B cell (primary cell): Measurements from ENCODE around the gene EPHA5. TPM values are rescaled to one million over a fixed set of nuclear protein-coding genes. Genes with fewer than 3 reads are reported as not detected.

Experiments used
- ATAC-seq: fragments of 200-7000 bp; cut with Tn5 transposase; one replicate; pipeline ENCODE4 v1.10.0; 2021; ENCODE audit warnings: low read depth, mild to moderate bottlenecking, moderate number of reproducible peaks, moderate library complexity
- CTCF ChIA-PET: fragments of 350-600 bp; sonication (Branson Sonifier 250); formaldehyde crosslinking; loops from one replicate; lab custom pipeline; 2021; ENCODE audit warnings: antibody characterized with exemption, inconsistent platforms; lab: Charles Lee
- POLR2A ChIA-PET: fragments of 350-600 bp; sonication (Branson Sonifier 250); formaldehyde crosslinking; loops from one replicate; lab custom pipeline; 2021; ENCODE audit warnings: antibody characterized with exemption; lab: Charles Lee
- DNase-seq: peaks from one replicate; pipeline ENCODE4 v3.0.0; 2013
- H2AFZ ChIP-seq: 2 replicates; pipeline ENCODE4 v1.6.1; 2012; ENCODE audit warnings: mild to moderate bottlenecking, low read depth, low read length; ENCODE audit not compliant: insufficient read depth, poor library complexity, severe bottlenecking
- H3K27ac ChIP-seq, 2 donors: 1 replicate in 1 of 2; 2 replicates in 1 of 2; pipeline ENCODE4 v1.5.1; 2012 to 2013; ENCODE audit warnings: low read length in 2 of 2, mild to moderate bottlenecking in 2 of 2, moderate library complexity in 1 of 2
- H3K27me3 ChIP-seq, 4 experiments: fragments of 200-600 bp in 1 of 4; sonication (generic) in 1 of 4; replicated peaks in 1 of 4; 1 replicate in 2 of 4; 2 replicates in 2 of 4; pipeline versions ENCODE4 v1.6.1 to v1.7.0; 2013 to 2016; ENCODE audit warnings: low read length in 3 of 4, mild to moderate bottlenecking in 2 of 4, mixed read lengths in 1 of 4, moderate library complexity in 1 of 4; ENCODE audit not compliant: insufficient read depth in 4 of 4, control insufficient read depth in 3 of 4; ENCODE audit errors: control extremely low read depth in 1 of 4
- H3K36me3 ChIP-seq, 2 experiments: replicated peaks in 1 of 2; 1 replicate in 1 of 2; 2 replicates in 1 of 2; pipeline versions ENCODE4 v1.6.1 to v1.7.1; 2013; ENCODE audit warnings: low read length in 1 of 2; ENCODE audit not compliant: insufficient read depth in 2 of 2, control insufficient read depth in 1 of 2; ENCODE audit errors: control extremely low read depth in 1 of 2, extremely low read depth in 1 of 2
- H3K4me1 ChIP-seq, 2 donors: fragments of 200-600 bp in 1 of 2; sonication (generic) in 1 of 2; 1 replicate in 1 of 2; 2 replicates in 1 of 2; pipeline versions ENCODE4 v1.5.1 to v1.6.1; 2013 to 2017; ENCODE audit warnings: low read length in 2 of 2; ENCODE audit not compliant: control insufficient read depth in 2 of 2, insufficient read depth in 2 of 2
- H3K4me2 ChIP-seq: replicated peaks from 2 replicates; pipeline ENCODE3; 2012; ENCODE audit warnings: mild to moderate bottlenecking, low read depth, low read length; ENCODE audit not compliant: poor library complexity, severe bottlenecking
- H3K4me3 ChIP-seq, 5 experiments: fragments of 200-600 bp in 1 of 5; sonication (generic) in 1 of 5; 1 replicate in 3 of 5; 2 replicates in 2 of 5; pipeline versions ENCODE4 v1.5.1 to v1.7.0; 2011 to 2016; ENCODE audit warnings: low read length in 4 of 5, mild to moderate bottlenecking in 4 of 5, low read depth in 2 of 5, control low read depth in 1 of 5, moderate library complexity in 1 of 5; ENCODE audit not compliant: insufficient read depth in 1 of 5; ENCODE audit errors: control extremely low read depth in 1 of 5, extremely low read depth in 1 of 5
- H3K79me2 ChIP-seq: fragments of 200-600 bp; sonication (generic); one replicate; pipeline ENCODE4 v1.6.0; 2016; ENCODE audit warnings: low read length; ENCODE audit not compliant: control insufficient read depth, insufficient read depth
- H3K9ac ChIP-seq: fragments of 200-600 bp; sonication (generic); 2 replicates; pipeline ENCODE4 v1.6.1; 2017; ENCODE audit warnings: mild to moderate bottlenecking, low read length, moderate library complexity
- H3K9me3 ChIP-seq, 3 donors: one replicate each; pipeline versions ENCODE4 v1.6.1 to v1.7.1; 2013; ENCODE audit warnings: low read length in 2 of 3; ENCODE audit not compliant: control insufficient read depth in 2 of 3, insufficient read depth in 1 of 3; ENCODE audit errors: control extremely low read depth in 1 of 3
- H4K20me1 ChIP-seq: 2 replicates; pipeline ENCODE4 v1.6.0; 2012; ENCODE audit warnings: mild to moderate bottlenecking, low read length; ENCODE audit not compliant: insufficient read depth, control insufficient read depth, poor library complexity, severe bottlenecking
- H3K27ac Mint-ChIP-seq: one replicate; pipeline ENCODE4 v1.8.0; 2021; ENCODE audit warnings: mixed read lengths
- H3K27me3 Mint-ChIP-seq: one replicate; pipeline ENCODE4 v1.8.0; 2021; ENCODE audit warnings: mixed read lengths
- H3K4me1 Mint-ChIP-seq: one replicate; pipeline ENCODE4 v1.8.0; 2021; ENCODE audit warnings: mixed read lengths
- H3K4me3 Mint-ChIP-seq: one replicate; pipeline ENCODE4 v1.8.0; 2021; ENCODE audit warnings: mixed read lengths
- H3K9me3 Mint-ChIP-seq: one replicate; pipeline ENCODE4 v1.8.0; 2022; ENCODE audit warnings: mixed read lengths; ENCODE audit not compliant: insufficient read depth
- CTCF ChIP-seq: fragments of 200-600 bp; IDR thresholded peaks from one replicate; pipeline ENCODE4 v1.8.0; 2022; ENCODE audit warnings: antibody characterized with exemption, mild to moderate bottlenecking
- EZH2 ChIP-seq: IDR thresholded peaks from 2 replicates; pipeline ENCODE4 v1.6.1; 2012; ENCODE audit warnings: borderline replicate concordance, low read depth, mild to moderate bottlenecking, moderate library complexity, low read length; ENCODE audit not compliant: insufficient read depth, poor library complexity, severe bottlenecking
- WGBS: methylation state at CpG from one replicate; pipeline ENCODE4 v1.1.5; 2013; ENCODE audit warnings: missing lambda C conversion rate; ENCODE audit not compliant: insufficient coverage; 5-methylcytosine and 5-hydroxymethylcytosine counted together
- intact Hi-C: fragments of 100-400 bp; cut with micrococcal nuclease; formaldehyde crosslinking; loops from one replicate; pipeline ENCODE4 v1.10.0; 2022
- polyA plus RNA-seq: library from polyadenylated mRNA; depleted of rRNA; stranded (reverse); fragments of >200 nt; gene quantifications from 2 replicates; pipeline ENCODE4 v1.2.3, GENCODE V29; 2012
- total RNA-seq, 2 donors: library from RNA; stranded (reverse); fragments of 120-200 nt in 1 of 2; gene quantifications; 1 replicate in 1 of 2; 2 replicates in 1 of 2; pipeline versions ENCODE4 v1.2.3 to v1.2.4, GENCODE V29; 2013 to 2022

Gene EPHA5
- total and polyA plus RNA-seq, 2 donors (not counting 1 experiment from before 2014, with no cell fraction given): not detected

GRCh38 chr4:65656008-65656407, 14.3 kb downstream of the EPHA5 start:
- H3K27ac Mint-ChIP-seq: no peak overlapping the region
- no peaks in the 10 kb centered on the region for H3K79me2 ChIP-seq
- no peak overlapping the region for H3K27ac ChIP-seq
- H3K27me3 ChIP-seq: no peaks in the 10 kb centered on the region
- no peak overlapping the region for H3K4me3 Mint-ChIP-seq
- intact Hi-C loops: no loop called here
- no peaks in the 10 kb centered on the region for H3K36me3 ChIP-seq
- H3K4me1 Mint-ChIP-seq: no peaks in the 10 kb centered on the region
- H2AFZ ChIP-seq: no peak overlapping the region
- no peaks in the 10 kb centered on the region for H4K20me1 ChIP-seq
- H3K9me3 ChIP-seq: no peaks in the 10 kb centered on the region
- ChIA-PET CTCF (no interaction called here), POLR2A (no interaction called here)
- H3K4me1 ChIP-seq: no peaks in the 10 kb centered on the region
- H3K9ac ChIP-seq: no peak overlapping the region
- ATAC-seq (no peak), DNase-seq (no peak)
- TF ChIP-seq EZH2 (no peak), CTCF (no peak)
- no peaks in the 10 kb centered on the region for H3K27me3 Mint-ChIP-seq
- H3K4me2 ChIP-seq: no peak overlapping the region
- no peak overlapping the region for H3K4me3 ChIP-seq
- H3K9me3 Mint-ChIP-seq: no peaks in the 10 kb centered on the region

GRCh38 chr4:65654976-65655375, 15.3 kb downstream of the EPHA5 start:
- Mint-ChIP-seq H3K27ac (no peak overlapping the region), H3K9me3 (no peaks in the 10 kb centered on the region), H3K4me3 (no peak overlapping the region), H3K4me1 (no peaks in the 10 kb centered on the region), H3K27me3 (no peaks in the 10 kb centered on the region)
- TF ChIP-seq EZH2 (no peak), CTCF (no peak)
- Histone ChIP-seq H2AFZ (no peak overlapping the region), H3K27me3 (no peaks in the 10 kb centered on the region), H3K4me2 (no peak overlapping the region), H3K4me1 (no peaks in the 10 kb centered on the region), H3K27ac (no peak overlapping the region), H4K20me1 (no peaks in the 10 kb centered on the region), H3K36me3 (no peaks in the 10 kb centered on the region), H3K9me3 (no peaks in the 10 kb centered on the region), H3K4me3 (no peak overlapping the region), H3K9ac (no peak overlapping the region), H3K79me2 (no peaks in the 10 kb centered on the region)
- no CpG with 5 or more reads among the region's 1 CpG for WGBS
- CTCF ChIA-PET: no interaction called here
- POLR2A ChIA-PET: no interaction called here
- DNase-seq (no peak), ATAC-seq (no peak)
- intact Hi-C loops: no loop called here
